K562 (cell line): ENCODE data around the gene WDR31. TPM values are rescaled to one million over a fixed set of nuclear protein-coding genes. Genes with fewer than 3 reads are reported as not detected.
A peak's percentile ranks its signal among the peaks of the same experiment; 100 is the strongest.

Experiments used
- ATAC-seq: fragments of 200-7000 bp; cut with Tn5 transposase; 3 replicates; pipeline ENCODE4 v1.9.1; 2020; ENCODE audit warnings: moderate library complexity
- BruUV-seq: library from RNA; stranded (reverse); fragments of 400-500 nt; replicated peaks from 2 replicates; lab custom pipeline; 2021; lab: Mats Ljungman, UMichigan
- CTCF ChIA-PET: fragments of 300-600 bp; formaldehyde crosslinking; extraction: SDS; loops from one replicate; lab custom pipeline; 2021; ENCODE audit warnings: low intra/inter-chr PET ratio; lab: Yijun Ruan, JAX
- POLR2A ChIA-PET: fragments of 300-600, 350-650 bp; sonication (Branson Sonifier 250); formaldehyde crosslinking; extraction: SDS; loops from one replicate; lab custom pipeline; 2021; ENCODE audit warnings: antibody characterized with exemption, inconsistent platforms; lab: Yijun Ruan, JAX
- DNase-seq, 4 experiments: peaks; one replicate each; pipeline versions ENCODE4 v3.0.0 to v3.0.0-alpha.2; 2011 to 2018; ENCODE audit warnings: low spot score in 3 of 4, mixed read lengths in 3 of 4; ENCODE audit errors: extremely low read depth in 1 of 4
- FAIRE-seq: peaks from 2 replicates; lab custom pipeline; 2011; peaks lifted over from hg19 to GRCh38; lab: Jason Lieb, UNC
- H2AFZ ChIP-seq: 2 replicates; pipeline ENCODE4 v1.6.0; 2011; ENCODE audit warnings: low read depth, low read length, control low read depth, inconsistent platforms
- H3K27ac ChIP-seq: fragments of 200-600 bp; 3 replicates; pipeline ENCODE4 v1.8.0; 2011; ENCODE audit warnings: low read depth, mild to moderate bottlenecking, control low read depth, inconsistent platforms, low read length, moderate library complexity, mixed read lengths; ENCODE audit errors: extremely low read depth
- H3K27me3 ChIP-seq, 2 experiments: fragments of 300-600 bp in 1 of 2; 2 replicates in 1 of 2; 3 replicates in 1 of 2; pipeline versions ENCODE4 v1.6.0 to v1.8.0; 2011; ENCODE audit warnings: inconsistent platforms in 2 of 2, low read length in 2 of 2, mild to moderate bottlenecking in 1 of 2, mixed read lengths in 1 of 2, moderate library complexity in 1 of 2; ENCODE audit not compliant: control insufficient read depth in 2 of 2, insufficient read depth in 2 of 2
- H3K36me3 ChIP-seq: fragments of 300-600 bp; 3 replicates; pipeline ENCODE4 v1.8.0; 2011; ENCODE audit warnings: mild to moderate bottlenecking, low read length, inconsistent platforms; ENCODE audit not compliant: control insufficient read depth, insufficient read depth
- H3K4me1 ChIP-seq, 2 experiments: fragments of 200-600 bp in 1 of 2; replicated peaks in 1 of 2; 2 replicates in 1 of 2; 3 replicates in 1 of 2; pipeline versions ENCODE4 v1.5.1 to v1.8.0; 2011; ENCODE audit warnings: inconsistent platforms in 2 of 2, low read length in 2 of 2, mild to moderate bottlenecking in 1 of 2, mixed read lengths in 1 of 2, moderate library complexity in 1 of 2; ENCODE audit not compliant: control insufficient read depth in 2 of 2, insufficient read depth in 2 of 2
- H3K4me2 ChIP-seq: 2 replicates; pipeline ENCODE4 v1.6.1; 2011; ENCODE audit warnings: low read length, control low read depth, inconsistent platforms, mixed read lengths; ENCODE audit not compliant: insufficient read depth
- H3K4me3 ChIP-seq: fragments of 200-600 bp; sonication (generic), shearing (Covaris generic); 2 replicates; pipeline ENCODE4 v1.5.1; 2016; ENCODE audit warnings: control low read depth, inconsistent platforms
- H3K79me2 ChIP-seq: fragments of 200-600 bp; 3 replicates; pipeline ENCODE4 v1.8.0; 2011; ENCODE audit warnings: low read length, inconsistent platforms; ENCODE audit not compliant: control insufficient read depth, insufficient read depth
- H3K9ac ChIP-seq, 2 experiments: 2 replicates each; pipeline versions ENCODE4 v1.6.0 to v1.6.1; 2011; ENCODE audit warnings: low read depth in 2 of 2, low read length in 2 of 2, control low read depth in 1 of 2, inconsistent platforms in 1 of 2, mild to moderate bottlenecking in 1 of 2, mixed read lengths in 1 of 2; ENCODE audit not compliant: insufficient read depth in 1 of 2
- H3K9me1 ChIP-seq: one replicate; pipeline ENCODE4 v1.6.0; 2011; ENCODE audit warnings: inconsistent platforms, mild to moderate bottlenecking, low read length, moderate library complexity; ENCODE audit not compliant: control insufficient read depth, insufficient read depth
- H3K9me3 ChIP-seq: replicated peaks from 2 replicates; pipeline ENCODE4 v1.5.1; 2011; ENCODE audit warnings: low read depth, low read length, inconsistent platforms; ENCODE audit not compliant: control insufficient read depth, insufficient read depth
- H4K20me1 ChIP-seq: replicated peaks from 2 replicates; pipeline ENCODE4 v1.6.1; 2011; ENCODE audit warnings: low read length, inconsistent platforms, mixed read lengths; ENCODE audit not compliant: control insufficient read depth, insufficient read depth
- BCL6 ChIP-seq: fragments of 250-450 bp; sonication (Bioruptor Pico); IDR thresholded peaks from 2 replicates; pipeline ENCODE4 v1.4.0; 2020
- EGR1 ChIP-seq: fragments of 450-650 bp; conservative IDR thresholded peaks from 2 replicates; pipeline ENCODE4 v1.6.1; 2017; ENCODE audit warnings: mild to moderate bottlenecking
- FUS ChIP-seq: fragments of 200-400 bp; formaldehyde crosslinking; optimal IDR thresholded peaks from 2 replicates; pipeline ENCODE3; 2017; ENCODE audit warnings: low read depth, low read length
- KDM1A ChIP-seq, 2 experiments: fragments of 450-650 bp; IDR thresholded peaks; 2 replicates each; pipeline ENCODE4 v1.6.1; 2016; ENCODE audit warnings: mild to moderate bottlenecking in 2 of 2
- MAFF ChIP-seq: IDR thresholded peaks from 2 replicates; pipeline ENCODE4 v1.6.1; 2012; ENCODE audit warnings: low read length, improper control_type of control experiment
- MCM5 ChIP-seq: fragments of 450-650 bp; IDR thresholded peaks from 2 replicates; pipeline ENCODE4 v1.6.1; 2016; ENCODE audit warnings: low read depth
- MYNN ChIP-seq, 2 experiments: sonication (generic); formaldehyde crosslinking in 1 of 2; IDR thresholded peaks; 2 replicates each; pipeline versions ENCODE4 v1.5.0 to v1.6.1; 2016 to 2020; ENCODE audit warnings: antibody characterized with exemption in 1 of 2, missing genetic modification reagents in 1 of 2
- PHTF2 ChIP-seq: fragments of 250-450 bp; sonication (Bioruptor Pico); IDR thresholded peaks from 2 replicates; pipeline ENCODE4 v1.5.0; 2021; ENCODE audit warnings: mild to moderate bottlenecking
- PRMT5 ChIP-seq: sonication (generic); formaldehyde crosslinking; IDR thresholded peaks from 2 replicates; pipeline ENCODE4 v1.5.0; 2020; ENCODE audit warnings: missing genetic modification reagents
- PRPF4 ChIP-seq: fragments of 200-400 bp; formaldehyde crosslinking; IDR thresholded peaks from one replicate; pipeline ENCODE4 v1.6.1; 2017; ENCODE audit warnings: low read length, low read depth, mild to moderate bottlenecking; ENCODE audit not compliant: insufficient read depth, poor library complexity, severe bottlenecking
- RBM25 ChIP-seq: fragments of 200-400 bp; formaldehyde crosslinking; IDR thresholded peaks from 2 replicates; pipeline ENCODE4 v1.6.1; 2018; ENCODE audit warnings: low read length, low read depth, moderate library complexity; ENCODE audit not compliant: severe bottlenecking
- SP2 ChIP-seq: IDR thresholded peaks from 2 replicates; pipeline ENCODE4 v1.6.1; 2011; ENCODE audit warnings: mild to moderate bottlenecking, low read depth, low read length, moderate library complexity; ENCODE audit not compliant: poor library complexity, severe bottlenecking; ENCODE audit errors: extremely low read depth
- WGBS: fragments of 100-300 bp; shearing (Covaris generic); methylation state at CpG from one replicate; pipeline ENCODE4 v1.1.6; 2016; ENCODE audit warnings: low coverage, mixed read lengths; ENCODE audit not compliant: insufficient coverage; ENCODE audit errors: missing lambda C conversion rate; 5-methylcytosine and 5-hydroxymethylcytosine counted together
- in situ Hi-C: fragments of 300-500 bp; cut with MboI; formaldehyde crosslinking; loops from 4 replicates; pipeline ENCODE4 v1.15.0; 2018; ENCODE audit warnings: inconsistent platforms, mixed read lengths
- intact Hi-C: fragments of 100-400 bp; cut with micrococcal nuclease; formaldehyde crosslinking; loops from 2 replicates; pipeline ENCODE4 v1.14.2; 2022
- polyA plus RNA-seq, 8 experiments: library from polyadenylated mRNA; depleted of rRNA in 4 of 8; stranded (reverse) in 5 of 8; unstranded in 3 of 8; fragments of >200 nt; fragmentation: Nextera tagmentation in 2 of 8; fragmentation: Illumina TruSeq in 1 of 8; extraction: Ambion mirVana in 2 of 8; extraction: Trizol in 1 of 8; gene quantifications; 2 replicates each; pipeline versions ENCODE4 v1.2.1 to v1.2.3, GENCODE V29; 2011 to 2014; ENCODE audit warnings: inconsistent platforms in 1 of 8, missing spikeins in 1 of 8
- total RNA-seq, 7 experiments: library from RNA; depleted of rRNA in 6 of 7; stranded (reverse); fragments of >200 nt in 6 of 7; fragmentation: Illumina TruSeq in 2 of 7; extraction: Trizol in 2 of 7; gene quantifications; 2 replicates each; pipeline versions ENCODE4 v1.2.1 to v1.2.3, GENCODE V29; 2011 to 2021; ENCODE audit warnings: low replicate concordance in 1 of 7
- TF ChIP-seq, protein P1 (sequence below): fragments of 250-450 bp; sonication (Bioruptor Pico); IDR thresholded peaks from 2 replicates; pipeline ENCODE4 v1.5.1; 2021; ENCODE audit warnings: mild to moderate bottlenecking
- TF ChIP-seq, protein P2 (sequence below): sonication (generic); formaldehyde crosslinking; IDR thresholded peaks from 2 replicates; pipeline ENCODE4 v1.8.0; 2022; ENCODE audit warnings: mild to moderate bottlenecking, missing genetic modification reagents

WDR31 gene
- total and polyA plus RNA-seq, 9 of the 15 experiments (the other 6 are each of a cell fraction or from before 2014, with no cell fraction given) = 0.35 to 1.8 (median 0.95) TPM

DNA sequence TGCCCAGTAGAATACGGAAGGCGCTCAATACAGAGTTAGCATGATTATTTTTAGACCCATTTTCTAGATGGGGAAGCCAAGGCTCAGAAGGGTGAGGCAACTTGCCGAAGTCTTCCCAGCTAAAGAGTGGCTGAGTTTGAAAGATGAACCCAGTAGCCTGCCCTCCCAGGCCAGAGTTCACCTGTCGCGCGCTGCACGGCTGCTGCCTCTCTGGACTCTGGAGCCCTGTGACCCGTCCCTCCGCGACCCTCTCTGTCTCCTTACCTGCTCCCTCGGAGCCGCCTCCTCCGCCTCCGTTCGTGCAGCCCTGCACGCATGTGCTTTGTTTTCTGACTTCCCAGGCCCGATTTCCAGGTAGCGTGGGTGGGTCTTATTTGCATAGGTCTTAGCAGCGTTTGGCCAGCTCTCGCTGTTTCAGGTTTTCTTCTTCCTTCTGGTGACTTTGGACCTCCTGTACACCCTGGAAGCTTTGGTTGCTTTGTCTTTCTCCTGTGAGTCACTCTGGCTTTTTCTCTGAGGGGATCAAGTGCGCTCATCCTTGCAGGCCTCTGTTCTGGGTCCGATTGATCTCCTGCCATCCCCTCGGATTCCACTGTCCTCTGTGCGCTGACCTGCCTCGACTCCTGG lies 37.2 kb downstream of the WDR31 start, which contains the start of gene RNF183:
Gene RNF183, minus strand, starts transcription at position 585 of the 627 bp plus-strand sequence. CDS start 5,192 bp downstream, outside the sequence.
- Histone ChIP-seq H3K4me1 (peaks cover 11 to 21% of the 10 kb centered on the region in 2 experiments; a peak in 4 of 5 replicates), H3K79me2 (no peaks in the 10 kb centered on the region), H3K9me1 (no peaks in the 10 kb centered on the region), H3K4me3 (no peak within 1 kb of the TSS), H3K27me3 (peaks cover 16 to 25% of the 10 kb centered on the region in 2 experiments), H2AFZ (peak within 1 kb of the TSS; percentile 62), H3K9ac (peak within 1 kb of the TSS in 1 of 2 experiments; percentile 38; a peak in 1 of 4 replicates), H3K27ac (no peak within 1 kb of the TSS), H3K9me3 (no peaks in the 10 kb centered on the region), H3K36me3 (no peaks in the 10 kb centered on the region), H4K20me1 (no peaks in the 10 kb centered on the region), H3K4me2 (peak within 1 kb of the TSS; percentile 43)
- DNase-seq = peak in 1 of 4 experiments; percentile 35
- no peak; the same call in 2 of the 3 replicates for ATAC-seq
- ChIA-PET POLR2A (interaction anchor here (0.7 to 1.2 kb wide), 2 partner anchors 9 to 17 kb away, joined by 3 to 7 read pairs; no protein-coding TSS in a partner anchor), CTCF (interaction anchor here (0.7 kb wide), 1 partner anchor 12 kb away, joined by 3 read pairs; no protein-coding TSS in a partner anchor)
- peak; percentile 9 for TF ChIP-seq SP2
- TF ChIP-seq EGR1 = peak; percentile 77
- TF ChIP-seq MYNN (IDR thresholded peaks at IDR 0.05) = no peak
- TF ChIP-seq MYNN (CRISPR knock-in tag; IDR thresholded peaks at IDR 0.05) = no peak
- no peak for TF ChIP-seq FUS
- 0 out of 4 replicates have a peak, but pooled peaks of 1 of the 2 experiments have one; percentile 41 for TF ChIP-seq KDM1A (IDR thresholded peaks at IDR 0.05)
- TF ChIP-seq RBM25 = peak; percentile 24
- TF ChIP-seq PRPF4 = no peak
- no peak for TF ChIP-seq MCM5
- no peak for TF ChIP-seq PRMT5 (CRISPR knock-in tag)
- no peak for TF ChIP-seq BCL6 (CRISPR knock-in tag)
- no peak for TF ChIP-seq MAFF
- TF ChIP-seq, protein P1, sequence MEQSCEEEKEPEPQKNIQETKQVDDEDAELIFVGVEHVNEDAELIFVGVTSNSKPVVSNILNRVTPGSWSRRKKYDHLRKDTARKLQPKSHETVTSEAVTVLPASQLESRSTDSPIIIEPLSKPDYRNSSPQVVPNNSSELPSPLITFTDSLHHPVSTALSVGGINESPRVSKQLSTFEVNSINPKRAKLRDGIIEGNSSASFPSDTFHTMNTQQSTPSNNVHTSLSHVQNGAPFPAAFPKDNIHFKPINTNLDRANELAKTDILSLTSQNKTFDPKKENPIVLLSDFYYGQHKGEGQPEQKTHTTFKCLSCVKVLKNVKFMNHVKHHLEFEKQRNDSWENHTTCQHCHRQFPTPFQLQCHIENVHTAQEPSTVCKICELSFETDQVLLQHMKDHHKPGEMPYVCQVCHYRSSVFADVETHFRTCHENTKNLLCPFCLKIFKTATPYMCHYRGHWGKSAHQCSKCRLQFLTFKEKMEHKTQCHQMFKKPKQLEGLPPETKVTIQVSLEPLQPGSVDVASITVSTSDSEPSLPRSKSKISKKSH (CRISPR knock-in tag) = no peak
- no peak for TF ChIP-seq PHTF2 (CRISPR knock-in tag)
- TF ChIP-seq, protein P2, sequence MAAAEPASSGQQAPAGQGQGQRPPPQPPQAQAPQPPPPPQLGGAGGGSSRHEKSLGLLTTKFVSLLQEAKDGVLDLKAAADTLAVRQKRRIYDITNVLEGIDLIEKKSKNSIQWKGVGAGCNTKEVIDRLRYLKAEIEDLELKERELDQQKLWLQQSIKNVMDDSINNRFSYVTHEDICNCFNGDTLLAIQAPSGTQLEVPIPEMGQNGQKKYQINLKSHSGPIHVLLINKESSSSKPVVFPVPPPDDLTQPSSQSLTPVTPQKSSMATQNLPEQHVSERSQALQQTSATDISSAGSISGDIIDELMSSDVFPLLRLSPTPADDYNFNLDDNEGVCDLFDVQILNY = no peak
- in situ Hi-C loops = loop anchor here (5.0 to 10.0 kb wide), 2 partner anchors 104 to 352 kb away; no protein-coding TSS in a partner anchor
- intact Hi-C loops = loop anchor here (10.0 kb wide), 1 partner anchor 352 kb away; no protein-coding TSS in a partner anchor
- no TSS peak for BruUV-seq
- FAIRE-seq = no peak
- 40% methylated on average over 25 of the region's 25 CpGs for WGBS
